HG03060 (cell line): Measurements from ENCODE around the gene MED7.
"Not testable (repeated sequence)": the region's sequence is repeated elsewhere in the genome, so short reads cannot be mapped to it uniquely, and the experiment has no call there.

ENCODE experiments used
- ATAC-seq: cut with Tn5 transposase; IDR thresholded peaks from one replicate; pipeline ENCODE4 v1.9.1; 2021; ENCODE audit warnings: low read depth, moderate number of reproducible peaks; ENCODE audit not compliant: unreplicated experiment

Gene MED7, protein sequence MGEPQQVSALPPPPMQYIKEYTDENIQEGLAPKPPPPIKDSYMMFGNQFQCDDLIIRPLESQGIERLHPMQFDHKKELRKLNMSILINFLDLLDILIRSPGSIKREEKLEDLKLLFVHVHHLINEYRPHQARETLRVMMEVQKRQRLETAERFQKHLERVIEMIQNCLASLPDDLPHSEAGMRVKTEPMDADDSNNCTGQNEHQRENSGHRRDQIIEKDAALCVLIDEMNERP

GRCh38 chr5:157142317-157143126, at the start of gene MED7:
Gene MED7, minus strand, starts transcription at chr5:157142865. Its CDS starts 3,434 bp downstream, at chr5:157139431.
- peak; percentile 99 for ATAC-seq

DNA sequence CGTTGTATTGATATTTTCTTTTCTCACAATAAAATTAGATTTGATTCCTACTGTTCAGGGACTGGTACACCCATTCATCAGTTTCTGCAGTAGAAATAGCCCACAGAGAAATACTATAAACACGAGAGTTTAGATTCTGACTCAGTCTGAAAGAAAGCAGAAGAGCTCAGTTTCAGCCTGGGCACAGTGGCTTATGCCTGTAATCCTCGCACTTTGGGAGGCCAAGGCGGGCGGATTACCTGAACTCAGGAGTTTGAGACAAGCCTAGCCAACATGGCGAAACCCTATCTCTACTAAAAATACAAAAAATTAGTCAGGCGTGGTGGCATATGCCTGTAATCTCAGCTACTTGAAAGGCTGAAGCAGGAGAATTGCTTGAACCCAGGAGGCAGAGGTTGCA, 46.6 kb upstream of the MED7 start:
- peak; percentile 55 for ATAC-seq

DNA sequence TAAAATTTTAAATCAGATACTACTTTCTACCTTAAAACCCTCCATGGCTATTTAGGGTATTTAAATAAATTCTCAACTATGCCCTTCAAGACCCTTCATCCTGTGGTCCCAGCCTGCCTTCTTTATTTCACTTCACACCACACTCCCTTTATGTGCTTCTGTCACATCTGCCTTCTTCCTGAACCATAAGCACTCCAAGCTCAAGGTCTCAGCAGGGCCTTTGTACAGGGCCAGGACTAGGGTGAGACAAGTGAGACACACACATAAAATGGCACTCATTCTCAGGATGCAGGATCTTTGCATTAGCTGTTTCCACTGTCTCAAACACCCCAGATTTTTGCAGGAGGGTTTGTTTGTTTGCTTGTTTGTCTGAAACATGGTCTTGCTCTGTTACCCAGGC, 45.6 kb upstream of the MED7 start:
- ATAC-seq, result no peak

DNA sequence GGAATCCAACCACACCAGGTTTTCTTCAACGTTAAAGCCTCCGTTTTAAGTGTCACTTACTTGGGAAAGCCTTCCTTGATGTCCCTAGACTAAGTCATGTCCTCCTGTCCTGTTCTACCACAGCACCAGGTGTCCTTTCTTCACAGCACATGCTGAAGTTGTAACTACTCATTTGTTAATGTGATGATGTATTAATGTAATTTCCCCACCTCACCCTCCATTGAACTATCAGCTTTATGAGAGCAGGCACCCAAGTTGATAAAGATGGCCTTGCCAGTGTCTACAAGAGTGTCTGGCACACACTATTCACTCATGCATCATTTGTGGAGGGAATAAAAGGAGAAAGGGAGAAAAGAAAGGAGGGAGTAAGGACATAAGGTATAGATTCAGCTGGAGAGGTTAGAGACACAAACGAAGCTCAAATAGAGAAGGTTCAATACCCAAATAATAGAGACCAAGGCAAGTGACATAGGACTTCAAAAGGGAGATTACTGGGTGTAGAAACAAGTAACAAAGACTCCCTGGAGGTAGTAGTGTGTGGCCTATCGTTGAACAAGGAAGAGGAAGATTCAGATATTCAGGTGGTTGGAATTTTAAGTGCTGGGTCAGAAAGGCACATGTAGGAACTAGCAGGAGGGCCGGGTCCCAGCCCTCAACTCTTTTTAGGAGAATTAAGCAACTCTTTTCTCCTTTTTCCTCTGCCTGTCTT, 44.5 kb upstream of the MED7 start:
- no peak for ATAC-seq

DNA sequence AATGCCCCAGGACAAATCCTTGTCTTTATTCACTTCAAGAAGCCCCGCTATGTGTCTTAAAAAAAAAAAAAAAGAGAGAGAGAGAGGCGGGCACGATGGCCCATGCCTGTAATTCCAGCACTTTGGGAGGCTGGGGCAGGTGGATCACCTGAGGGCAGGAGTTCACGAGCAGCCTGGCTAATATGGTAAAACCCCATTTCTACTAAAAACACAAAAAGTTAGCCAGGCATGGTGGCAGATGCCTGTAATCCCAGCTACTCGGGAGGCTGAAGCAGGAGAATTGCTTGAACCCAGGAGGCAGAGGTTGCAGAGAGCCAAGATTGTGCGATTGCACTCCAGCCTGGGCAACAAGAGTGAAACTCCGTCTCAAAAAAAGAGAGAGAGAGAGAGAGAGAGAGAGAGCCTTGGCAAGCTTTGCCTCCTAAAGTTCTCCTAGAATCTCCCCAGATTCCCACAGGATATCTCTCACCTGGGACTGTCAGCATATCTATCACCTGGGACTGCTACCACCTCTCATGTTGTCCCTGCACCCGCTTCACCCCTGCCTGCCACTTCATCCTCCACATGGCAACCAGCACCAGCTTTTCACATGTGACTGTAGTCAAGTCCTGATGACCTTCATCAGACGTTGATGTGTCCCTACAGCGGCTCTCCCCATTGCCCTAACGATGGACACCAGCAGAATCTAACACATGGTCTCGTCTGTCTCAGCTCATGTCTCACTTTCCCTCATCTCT, 43.8 kb upstream of the MED7 start:
- ATAC-seq, result no peak

DNA sequence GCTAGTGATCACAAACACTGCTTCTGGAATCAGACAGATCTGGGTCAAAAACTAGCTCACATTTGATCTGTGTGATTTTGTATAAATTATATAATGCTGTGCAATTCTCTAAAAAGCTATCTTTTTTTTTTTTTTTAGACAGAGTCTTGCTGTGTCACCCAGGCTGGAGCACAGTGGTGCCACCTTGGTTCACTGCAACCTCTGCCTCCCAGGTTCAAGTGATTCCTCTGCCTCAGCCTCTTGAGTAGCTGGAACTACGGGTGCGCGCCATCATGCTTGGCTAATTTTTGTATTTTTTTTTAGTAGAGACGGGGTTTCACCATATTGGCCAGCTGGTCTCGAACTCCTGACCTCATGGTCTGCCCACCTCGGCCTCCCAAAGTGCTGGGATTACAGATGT, 42.5 kb upstream of the MED7 start:
- ATAC-seq, result not testable (repeated sequence)

- no peak for ATAC-seq
Observed at GRCh38 chr5:157184117-157184670, 41.5 kb upstream of the MED7 start.

GRCh38 chr5:157182143-157182757, 39.6 kb upstream of the MED7 start:
- ATAC-seq, result no peak

DNA sequence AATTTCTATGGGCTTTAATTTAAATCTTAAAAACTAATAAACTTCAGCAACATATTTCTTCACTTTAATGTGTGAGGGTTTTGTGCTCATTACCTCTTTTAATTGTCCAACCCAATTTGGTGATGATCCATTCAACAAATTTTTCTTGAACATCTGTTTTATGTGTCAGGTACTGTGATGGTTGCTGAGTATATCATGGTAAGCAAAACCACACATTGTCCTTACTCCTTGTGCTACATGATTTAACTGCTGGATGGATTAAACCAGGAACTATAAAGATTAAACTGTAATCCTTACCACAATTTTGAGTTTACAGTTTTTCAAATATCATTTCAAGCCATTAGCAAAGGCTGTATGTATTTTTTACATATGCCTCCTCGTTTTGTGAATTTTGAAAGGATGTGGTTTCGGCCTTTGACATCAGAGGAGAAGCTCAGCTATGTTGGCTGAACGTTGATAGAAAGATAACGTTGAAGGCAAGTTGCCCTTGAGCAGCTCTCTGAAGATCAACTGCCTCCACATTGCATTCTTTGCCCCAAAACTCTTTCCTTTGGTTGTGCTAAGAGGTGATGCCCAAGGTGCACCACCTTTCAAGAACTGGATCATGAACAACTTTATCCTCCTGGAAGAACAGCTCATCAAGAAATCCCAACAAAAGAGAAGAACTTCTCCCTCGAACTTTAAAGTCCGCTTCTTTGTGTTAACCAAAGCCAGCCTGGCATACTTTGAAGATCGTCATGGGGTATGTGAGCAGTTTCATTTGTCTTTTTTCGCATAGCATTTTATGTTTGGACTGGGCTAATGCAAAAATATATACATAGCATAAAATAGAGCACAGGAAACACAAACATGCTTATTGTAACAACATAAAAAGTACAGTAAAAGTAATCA, 38.0 kb upstream of the MED7 start, which contains the start of gene ITK:
ITK (plus strand) TSS at position 467 of the 891 bp plus-strand sequence; CDS start at position 605, 138 bp downstream.
- ATAC-seq, result no peak

DNA sequence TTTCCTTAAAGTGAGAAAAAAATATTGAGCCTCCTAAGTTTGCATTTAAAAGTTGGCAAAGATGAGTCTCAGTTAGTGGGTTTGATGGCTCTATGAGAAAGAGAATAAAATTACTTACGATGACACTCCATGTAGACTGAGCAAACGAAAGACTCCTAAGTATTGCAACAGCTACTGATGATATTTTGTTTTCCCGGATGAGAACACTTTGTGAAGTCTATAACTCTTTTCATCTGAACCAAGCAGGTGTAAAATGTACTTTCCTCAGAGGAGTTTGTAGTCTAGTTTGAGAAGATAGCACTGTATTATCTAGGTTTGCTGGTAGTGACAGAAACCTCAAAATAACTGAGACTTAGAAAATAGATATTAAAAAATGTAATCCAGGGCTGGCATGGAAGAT, 36.3 kb upstream of the MED7 start:
- no peak for ATAC-seq

- no peak for ATAC-seq
Observed at GRCh38 chr5:157177953-157178352, 35.3 kb upstream of the MED7 start.

DNA sequence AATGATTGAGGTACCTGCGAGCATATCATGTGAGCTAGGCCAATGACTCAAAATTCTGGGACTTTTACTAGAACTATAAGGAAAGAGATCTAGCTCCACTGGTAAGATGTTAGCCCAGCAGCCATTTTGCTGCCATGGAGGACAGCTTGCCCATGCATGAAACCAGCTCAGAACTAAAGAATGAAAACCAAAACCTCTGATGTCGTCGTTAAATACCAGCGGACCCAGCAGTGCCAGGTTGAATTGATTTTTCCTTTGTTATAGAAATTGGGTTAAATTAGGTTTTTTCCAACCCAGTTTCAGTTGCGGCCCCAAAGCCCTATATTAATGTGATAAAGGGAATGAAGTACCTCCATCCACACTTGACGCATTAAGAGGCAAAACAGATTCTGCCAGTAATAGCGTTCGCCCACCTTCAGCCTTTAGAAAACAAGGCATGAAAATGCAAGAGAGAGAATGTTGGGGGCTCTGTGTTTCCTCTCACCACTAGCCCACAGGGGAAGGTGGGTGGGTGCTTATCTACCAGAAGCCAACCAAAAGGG, 32.5 kb upstream of the MED7 start:
- ATAC-seq, result no peak

- ATAC-seq, result peak; percentile 99
Observed at GRCh38 chr5:157172403-157172802, 29.7 kb upstream of the MED7 start.

DNA sequence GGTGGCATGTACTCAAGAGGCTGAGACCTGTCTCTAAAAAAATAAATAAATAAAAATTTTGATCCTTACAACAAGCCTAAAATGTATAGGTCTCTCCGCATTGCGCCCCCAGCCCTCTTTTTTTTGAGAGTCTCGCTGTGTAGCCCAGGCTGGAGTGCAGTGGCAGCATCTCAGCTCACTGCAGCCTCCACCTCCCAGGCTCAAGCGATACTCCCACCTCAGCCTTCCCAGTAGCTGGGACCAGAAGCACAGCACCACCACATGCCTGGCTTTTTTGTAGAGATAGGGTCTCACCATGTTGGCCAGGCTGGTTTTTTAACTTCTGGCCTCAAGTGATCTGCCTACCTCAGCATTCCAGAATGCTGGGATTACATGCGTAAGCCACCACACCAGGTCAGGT, 25.6 kb upstream of the MED7 start:
- ATAC-seq, result no peak

GRCh38 chr5:157167214-157167621, 24.6 kb upstream of the MED7 start:
- no peak for ATAC-seq

DNA sequence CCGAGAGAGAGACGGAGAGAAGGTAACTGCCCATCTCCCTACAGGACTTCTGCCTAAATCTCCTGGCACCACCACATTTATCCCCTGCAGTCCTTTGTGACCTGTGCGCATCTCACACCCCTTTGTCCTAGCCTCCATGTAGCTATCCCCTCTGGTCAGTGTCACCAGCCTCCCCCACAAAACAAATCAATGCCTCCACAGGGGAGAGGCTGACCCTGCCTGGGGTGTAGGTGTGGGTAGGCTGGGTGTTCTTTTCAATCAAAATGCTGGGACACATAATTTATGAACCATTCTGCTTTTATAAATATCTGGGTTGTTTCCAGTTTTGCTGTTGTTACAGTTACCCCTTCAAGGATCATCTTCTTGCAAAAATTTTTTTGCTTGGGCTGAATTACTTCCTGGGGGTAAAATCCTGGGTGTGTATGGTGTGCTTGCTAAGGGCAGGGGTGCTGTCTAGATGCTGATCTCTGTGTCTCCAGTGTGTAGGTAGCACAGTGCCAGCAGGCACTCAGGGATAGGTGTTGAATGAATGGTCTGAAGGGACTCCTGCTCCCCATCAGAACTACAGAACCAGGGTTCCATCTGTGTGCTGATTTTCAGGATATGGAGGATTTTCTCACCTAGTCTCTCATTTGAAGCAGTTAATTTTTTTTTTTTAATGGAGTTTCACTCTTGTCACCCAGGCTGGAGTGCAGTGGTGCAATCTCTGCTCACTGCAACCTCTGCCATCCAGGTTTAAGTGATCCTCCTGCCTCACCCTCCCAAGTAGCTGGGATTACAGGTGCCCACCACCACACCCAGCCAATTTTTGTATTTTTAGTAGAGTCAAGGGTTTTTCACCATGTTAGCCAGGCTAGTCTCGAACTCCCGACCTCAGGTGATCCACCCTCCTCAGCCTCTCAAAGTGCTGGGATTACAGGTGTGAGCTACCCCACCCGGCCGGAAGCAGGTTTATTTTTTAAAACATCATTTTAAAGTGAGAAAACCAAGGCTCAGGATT, 23.8 kb upstream of the MED7 start, which contains the start of gene GARIN3:
GARIN3 (minus strand) TSS at position 51 of the 1,000 bp plus-strand sequence. CDS start 96 bp downstream, outside the sequence.
- no peak for ATAC-seq

DNA sequence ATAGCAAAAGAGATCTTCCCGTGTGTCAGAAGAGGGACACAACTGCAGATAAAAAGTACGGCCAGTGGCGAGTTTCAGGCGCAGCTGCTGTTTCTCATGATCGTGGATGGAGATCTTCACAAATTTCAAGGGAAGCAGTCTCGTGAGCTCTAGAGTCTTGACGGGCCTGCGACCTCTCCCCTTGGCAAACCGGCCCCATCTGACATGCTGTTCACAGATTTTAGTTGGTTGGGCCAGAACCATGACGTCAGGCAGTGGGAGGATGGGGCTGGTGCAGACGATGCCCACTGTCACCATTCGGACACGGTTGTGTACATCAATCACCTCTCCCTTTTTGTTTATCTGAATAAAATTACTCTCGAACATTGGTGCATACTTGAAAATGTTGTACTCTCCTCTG, 23.0 kb upstream of the MED7 start:
- no peak for ATAC-seq
